H1 (cell line): ENCODE data around the gene ARNT2. TPM values are rescaled to one million over a fixed set of nuclear protein-coding genes. Genes with fewer than 3 reads are reported as not detected.

Source experiments
- BCL11A ChIP-seq, 2 experiments: IDR thresholded peaks; one replicate each; pipeline ENCODE4 v1.6.1; 2011; ENCODE audit warnings: low read depth in 2 of 2, low read length in 2 of 2, mild to moderate bottlenecking in 2 of 2
- CHD1 ChIP-seq: IDR thresholded peaks from 2 replicates; pipeline ENCODE4 v1.6.1; 2012; ENCODE audit warnings: low read depth, low read length, improper control_type of control experiment
- GABPA ChIP-seq: IDR thresholded peaks from 2 replicates; pipeline ENCODE4 v1.6.1; 2011; ENCODE audit warnings: mild to moderate bottlenecking, low read length, moderate library complexity, borderline replicate concordance; ENCODE audit not compliant: insufficient read depth
- GTF2F1 ChIP-seq: IDR thresholded peaks from 2 replicates; pipeline ENCODE4 v1.6.1; 2012; ENCODE audit warnings: low read depth, low read length, improper control_type of control experiment, borderline replicate concordance
- SAP30 ChIP-seq: fragments of 300-600 bp; sonication (generic); IDR thresholded peaks from 2 replicates; pipeline ENCODE4 v1.7.1; 2012; ENCODE audit warnings: low read length, moderate library complexity, mild to moderate bottlenecking, inconsistent platforms; ENCODE audit not compliant: insufficient read depth, insufficient replicate concordance
- SUZ12 ChIP-seq: fragments of 200-600 bp; sonication (generic); IDR thresholded peaks from 2 replicates; pipeline ENCODE4 v1.6.1; 2012; ENCODE audit warnings: mild to moderate bottlenecking, inconsistent platforms, low read length, moderate library complexity, mixed read lengths
- polyA plus RNA-seq, 7 experiments: library from polyadenylated mRNA; depleted of rRNA in 3 of 7; stranded (reverse) in 5 of 7; unstranded in 2 of 7; fragments of >200 nt in 5 of 7; fragments of 200-250 nt in 2 of 7; gene quantifications; 1 replicate in 5 of 7; 2 replicates in 1 of 7; 4 replicates in 1 of 7; pipeline versions ENCODE4 v1.2.1 to v1.2.3, GENCODE V29; 2011 to 2013; ENCODE audit warnings: missing spikeins in 2 of 7, mixed read lengths in 2 of 7
- total RNA-seq: library from RNA; stranded (reverse); fragmentation: NEBNext Ultra II Directional; extraction: Animal tissue kit (Norgen Biotek cat#: 25700); gene quantifications from 2 replicates; pipeline ENCODE4 v1.2.1, GENCODE V29; 2021
- TF ChIP-seq, protein P1 (sequence below): fragments of 300-600 bp; sonication (generic); IDR thresholded peaks from 2 replicates; pipeline ENCODE4 v1.7.1; 2012; ENCODE audit warnings: low read length, moderate library complexity, mild to moderate bottlenecking, inconsistent platforms; ENCODE audit not compliant: insufficient replicate concordance
- TF ChIP-seq, protein P2 (sequence below): IDR thresholded peaks from 2 replicates; pipeline ENCODE4 v1.6.1; 2011; ENCODE audit warnings: low read depth, mild to moderate bottlenecking, low read length; ENCODE audit not compliant: insufficient read depth

Gene ARNT2
- total and polyA plus RNA-seq, 2 of the 8 experiments (the other 6 are each of a cell fraction or from before 2014, with no cell fraction given) = 9.5 to 14.6 TPM

DNA sequence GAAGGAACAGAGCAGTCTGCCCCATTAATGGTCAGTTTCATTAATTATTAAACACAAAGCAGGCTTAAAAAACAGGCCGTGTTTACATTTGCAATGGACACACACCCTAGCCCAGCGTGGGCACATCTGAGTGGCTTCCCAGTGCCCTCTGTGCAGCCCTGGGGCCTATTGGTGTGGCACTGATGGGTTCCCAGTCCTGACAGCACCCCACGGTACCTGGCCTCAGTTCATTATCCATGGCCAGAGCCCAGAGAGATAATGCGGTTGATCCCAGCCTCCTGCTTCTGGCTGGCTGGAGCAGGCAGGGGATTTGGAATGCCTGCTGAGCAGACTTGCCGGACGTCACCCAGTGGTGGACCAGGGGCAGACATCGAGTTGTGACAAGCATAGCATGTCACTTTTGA, 180.4 kb downstream of the ARNT2 start (continued):
- TF ChIP-seq, protein P1, sequence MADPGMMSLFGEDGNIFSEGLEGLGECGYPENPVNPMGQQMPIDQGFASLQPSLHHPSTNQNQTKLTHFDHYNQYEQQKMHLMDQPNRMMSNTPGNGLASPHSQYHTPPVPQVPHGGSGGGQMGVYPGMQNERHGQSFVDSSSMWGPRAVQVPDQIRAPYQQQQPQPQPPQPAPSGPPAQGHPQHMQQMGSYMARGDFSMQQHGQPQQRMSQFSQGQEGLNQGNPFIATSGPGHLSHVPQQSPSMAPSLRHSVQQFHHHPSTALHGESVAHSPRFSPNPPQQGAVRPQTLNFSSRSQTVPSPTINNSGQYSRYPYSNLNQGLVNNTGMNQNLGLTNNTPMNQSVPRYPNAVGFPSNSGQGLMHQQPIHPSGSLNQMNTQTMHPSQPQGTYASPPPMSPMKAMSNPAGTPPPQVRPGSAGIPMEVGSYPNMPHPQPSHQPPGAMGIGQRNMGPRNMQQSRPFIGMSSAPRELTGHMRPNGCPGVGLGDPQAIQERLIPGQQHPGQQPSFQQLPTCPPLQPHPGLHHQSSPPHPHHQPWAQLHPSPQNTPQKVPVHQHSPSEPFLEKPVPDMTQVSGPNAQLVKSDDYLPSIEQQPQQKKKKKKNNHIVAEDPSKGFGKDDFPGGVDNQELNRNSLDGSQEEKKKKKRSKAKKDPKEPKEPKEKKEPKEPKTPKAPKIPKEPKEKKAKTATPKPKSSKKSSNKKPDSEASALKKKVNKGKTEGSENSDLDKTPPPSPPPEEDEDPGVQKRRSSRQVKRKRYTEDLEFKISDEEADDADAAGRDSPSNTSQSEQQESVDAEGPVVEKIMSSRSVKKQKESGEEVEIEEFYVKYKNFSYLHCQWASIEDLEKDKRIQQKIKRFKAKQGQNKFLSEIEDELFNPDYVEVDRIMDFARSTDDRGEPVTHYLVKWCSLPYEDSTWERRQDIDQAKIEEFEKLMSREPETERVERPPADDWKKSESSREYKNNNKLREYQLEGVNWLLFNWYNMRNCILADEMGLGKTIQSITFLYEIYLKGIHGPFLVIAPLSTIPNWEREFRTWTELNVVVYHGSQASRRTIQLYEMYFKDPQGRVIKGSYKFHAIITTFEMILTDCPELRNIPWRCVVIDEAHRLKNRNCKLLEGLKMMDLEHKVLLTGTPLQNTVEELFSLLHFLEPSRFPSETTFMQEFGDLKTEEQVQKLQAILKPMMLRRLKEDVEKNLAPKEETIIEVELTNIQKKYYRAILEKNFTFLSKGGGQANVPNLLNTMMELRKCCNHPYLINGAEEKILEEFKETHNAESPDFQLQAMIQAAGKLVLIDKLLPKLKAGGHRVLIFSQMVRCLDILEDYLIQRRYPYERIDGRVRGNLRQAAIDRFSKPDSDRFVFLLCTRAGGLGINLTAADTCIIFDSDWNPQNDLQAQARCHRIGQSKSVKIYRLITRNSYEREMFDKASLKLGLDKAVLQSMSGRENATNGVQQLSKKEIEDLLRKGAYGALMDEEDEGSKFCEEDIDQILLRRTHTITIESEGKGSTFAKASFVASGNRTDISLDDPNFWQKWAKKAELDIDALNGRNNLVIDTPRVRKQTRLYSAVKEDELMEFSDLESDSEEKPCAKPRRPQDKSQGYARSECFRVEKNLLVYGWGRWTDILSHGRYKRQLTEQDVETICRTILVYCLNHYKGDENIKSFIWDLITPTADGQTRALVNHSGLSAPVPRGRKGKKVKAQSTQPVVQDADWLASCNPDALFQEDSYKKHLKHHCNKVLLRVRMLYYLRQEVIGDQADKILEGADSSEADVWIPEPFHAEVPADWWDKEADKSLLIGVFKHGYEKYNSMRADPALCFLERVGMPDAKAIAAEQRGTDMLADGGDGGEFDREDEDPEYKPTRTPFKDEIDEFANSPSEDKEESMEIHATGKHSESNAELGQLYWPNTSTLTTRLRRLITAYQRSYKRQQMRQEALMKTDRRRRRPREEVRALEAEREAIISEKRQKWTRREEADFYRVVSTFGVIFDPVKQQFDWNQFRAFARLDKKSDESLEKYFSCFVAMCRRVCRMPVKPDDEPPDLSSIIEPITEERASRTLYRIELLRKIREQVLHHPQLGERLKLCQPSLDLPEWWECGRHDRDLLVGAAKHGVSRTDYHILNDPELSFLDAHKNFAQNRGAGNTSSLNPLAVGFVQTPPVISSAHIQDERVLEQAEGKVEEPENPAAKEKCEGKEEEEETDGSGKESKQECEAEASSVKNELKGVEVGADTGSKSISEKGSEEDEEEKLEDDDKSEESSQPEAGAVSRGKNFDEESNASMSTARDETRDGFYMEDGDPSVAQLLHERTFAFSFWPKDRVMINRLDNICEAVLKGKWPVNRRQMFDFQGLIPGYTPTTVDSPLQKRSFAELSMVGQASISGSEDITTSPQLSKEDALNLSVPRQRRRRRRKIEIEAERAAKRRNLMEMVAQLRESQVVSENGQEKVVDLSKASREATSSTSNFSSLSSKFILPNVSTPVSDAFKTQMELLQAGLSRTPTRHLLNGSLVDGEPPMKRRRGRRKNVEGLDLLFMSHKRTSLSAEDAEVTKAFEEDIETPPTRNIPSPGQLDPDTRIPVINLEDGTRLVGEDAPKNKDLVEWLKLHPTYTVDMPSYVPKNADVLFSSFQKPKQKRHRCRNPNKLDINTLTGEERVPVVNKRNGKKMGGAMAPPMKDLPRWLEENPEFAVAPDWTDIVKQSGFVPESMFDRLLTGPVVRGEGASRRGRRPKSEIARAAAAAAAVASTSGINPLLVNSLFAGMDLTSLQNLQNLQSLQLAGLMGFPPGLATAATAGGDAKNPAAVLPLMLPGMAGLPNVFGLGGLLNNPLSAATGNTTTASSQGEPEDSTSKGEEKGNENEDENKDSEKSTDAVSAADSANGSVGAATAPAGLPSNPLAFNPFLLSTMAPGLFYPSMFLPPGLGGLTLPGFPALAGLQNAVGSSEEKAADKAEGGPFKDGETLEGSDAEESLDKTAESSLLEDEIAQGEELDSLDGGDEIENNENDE = no peak
- TF ChIP-seq SAP30 = no peak
- TF ChIP-seq GTF2F1 = no peak
- TF ChIP-seq, protein P2, sequence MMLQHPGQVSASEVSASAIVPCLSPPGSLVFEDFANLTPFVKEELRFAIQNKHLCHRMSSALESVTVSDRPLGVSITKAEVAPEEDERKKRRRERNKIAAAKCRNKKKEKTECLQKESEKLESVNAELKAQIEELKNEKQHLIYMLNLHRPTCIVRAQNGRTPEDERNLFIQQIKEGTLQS = no peak
- TF ChIP-seq BCL11A (IDR thresholded peaks at IDR 0.05; ENCODE audit: low read depth in 2 of 2, low read length in 2 of 2) = no peak
- TF ChIP-seq CHD1 = no peak
- TF ChIP-seq GABPA = no peak
- TF ChIP-seq SUZ12 = no peak
